ENCODE data around the gene VAV3. TPM values are rescaled to one million over a fixed set of nuclear protein-coding genes. Genes with fewer than 3 reads are reported as not detected.

The VAV3 gene
- total RNA-seq, 3 donors from 2014 or later = 5.4 to 8.8 (median 5.8) TPM

- Mint-ChIP-seq H3K9me3 (no peaks in the 10 kb centered on the region), H3K4me1 (ENCODE audit: low read depth) (peaks cover 43% of the 10 kb centered on the region), H3K36me3 (ENCODE audit: insufficient read depth) (no peaks in the 10 kb centered on the region), H3K27me3 (ENCODE audit: low read depth) (peaks cover 1% of the 10 kb centered on the region), H3K4me3 (no peak overlapping the region)
- ATAC-seq (no peak), DNase-seq (no peak)
Measured at GRCh38 chr1:107954126-107954525, 10.9 kb downstream of the VAV3 start.

- peaks cover 43% of the 10 kb centered on the region for H3K4me1 Mint-ChIP-seq (ENCODE audit: low read depth)
- ATAC-seq (no peak), DNase-seq (no peak)
- H3K27me3 Mint-ChIP-seq (ENCODE audit: low read depth) = peaks cover 1% of the 10 kb centered on the region
- no peaks in the 10 kb centered on the region for H3K9me3 Mint-ChIP-seq
- no peak overlapping the region for H3K4me3 Mint-ChIP-seq
- H3K36me3 Mint-ChIP-seq (ENCODE audit: insufficient read depth) = no peaks in the 10 kb centered on the region
Measured at GRCh38 chr1:107953556-107953955, 11.4 kb downstream of the VAV3 start.

- ATAC-seq = no peak
- H3K36me3 Mint-ChIP-seq (ENCODE audit: insufficient read depth) = no peaks in the 10 kb centered on the region
- no peaks in the 10 kb centered on the region for H3K9me3 Mint-ChIP-seq
- peaks cover 43% of the 10 kb centered on the region for H3K4me1 Mint-ChIP-seq (ENCODE audit: low read depth)
- peaks cover 1% of the 10 kb centered on the region for H3K27me3 Mint-ChIP-seq (ENCODE audit: low read depth)
- no peak for DNase-seq
- H3K4me3 Mint-ChIP-seq = no peak overlapping the region
Measured at GRCh38 chr1:107952989-107953388, 12.0 kb downstream of the VAV3 start.

- H3K27me3 Mint-ChIP-seq (ENCODE audit: low read depth) = peaks cover 1% of the 10 kb centered on the region
Measured at GRCh38 chr1:107950464-107950863, 14.5 kb downstream of the VAV3 start.

GRCh38 chr1:107949467-107950253 lies 15.3 kb downstream of the VAV3 start:
- Mint-ChIP-seq H3K27me3 (ENCODE audit: low read depth) (peaks cover 1% of the 10 kb centered on the region), H3K9me3 (no peaks in the 10 kb centered on the region), H3K36me3 (ENCODE audit: insufficient read depth) (no peaks in the 10 kb centered on the region), H3K4me3 (no peak overlapping the region), H3K4me1 (ENCODE audit: low read depth) (peaks cover 48% of the 10 kb centered on the region)
- no peak for DNase-seq
- ATAC-seq = peak; percentile 66

More at GRCh38 chr1:107950464-107950863, 14.5 kb downstream of the VAV3 start:
- no peak for ATAC-seq
- H3K36me3 Mint-ChIP-seq (ENCODE audit: insufficient read depth) = no peaks in the 10 kb centered on the region
- no peak for DNase-seq
- H3K4me1 Mint-ChIP-seq (ENCODE audit: low read depth) = peaks cover 48% of the 10 kb centered on the region
- no peak overlapping the region for H3K4me3 Mint-ChIP-seq
- no peaks in the 10 kb centered on the region for H3K9me3 Mint-ChIP-seq

- H3K36me3 Mint-ChIP-seq (ENCODE audit: insufficient read depth) = peaks cover 6% of the 10 kb centered on the region
- H3K27me3 Mint-ChIP-seq (ENCODE audit: low read depth) = peaks cover 1% of the 10 kb centered on the region
- ATAC-seq (no peak), DNase-seq (no peak)
- no peaks in the 10 kb centered on the region for H3K9me3 Mint-ChIP-seq
- peaks cover 48% of the 10 kb centered on the region for H3K4me1 Mint-ChIP-seq (ENCODE audit: low read depth)
- no peak overlapping the region for H3K4me3 Mint-ChIP-seq
Measured at GRCh38 chr1:107946794-107947193, 18.2 kb downstream of the VAV3 start.

GRCh38 chr1:107943694-107944093 lies 21.3 kb downstream of the VAV3 start:
- Mint-ChIP-seq H3K4me3 (no peak overlapping the region), H3K36me3 (ENCODE audit: insufficient read depth) (peaks cover 9% of the 10 kb centered on the region), H3K27me3 (ENCODE audit: low read depth) (no peaks in the 10 kb centered on the region), H3K9me3 (no peaks in the 10 kb centered on the region), H3K4me1 (ENCODE audit: low read depth) (peaks cover 44% of the 10 kb centered on the region)
- ATAC-seq (no peak), DNase-seq (no peak)

GRCh38 chr1:107942814-107943213 lies 22.2 kb downstream of the VAV3 start:
- Mint-ChIP-seq H3K27me3 (ENCODE audit: low read depth) (no peaks in the 10 kb centered on the region), H3K9me3 (no peaks in the 10 kb centered on the region), H3K4me1 (ENCODE audit: low read depth) (peaks cover 51% of the 10 kb centered on the region), H3K36me3 (ENCODE audit: insufficient read depth) (peaks cover 9% of the 10 kb centered on the region), H3K4me3 (no peak overlapping the region)
- no peak for ATAC-seq
- DNase-seq = no peak

- Mint-ChIP-seq H3K27me3 (ENCODE audit: low read depth) (no peaks in the 10 kb centered on the region), H3K9me3 (no peaks in the 10 kb centered on the region), H3K4me3 (no peak overlapping the region), H3K36me3 (ENCODE audit: insufficient read depth) (peaks cover 9% of the 10 kb centered on the region), H3K4me1 (ENCODE audit: low read depth) (peaks cover 57% of the 10 kb centered on the region)
- ATAC-seq = no peak
- DNase-seq = no peak
Measured at GRCh38 chr1:107941531-107941930, 23.4 kb downstream of the VAV3 start.

- H3K9me3 Mint-ChIP-seq = no peaks in the 10 kb centered on the region
- H3K4me1 Mint-ChIP-seq (ENCODE audit: low read depth) = peaks cover 59% of the 10 kb centered on the region
- ATAC-seq (no peak), DNase-seq (no peak)
- H3K27me3 Mint-ChIP-seq (ENCODE audit: low read depth) = no peaks in the 10 kb centered on the region
- no peak overlapping the region for H3K4me3 Mint-ChIP-seq
- H3K36me3 Mint-ChIP-seq (ENCODE audit: insufficient read depth) = peaks cover 9% of the 10 kb centered on the region
Measured at GRCh38 chr1:107941123-107941522, 23.9 kb downstream of the VAV3 start.

- Mint-ChIP-seq H3K4me3 (no peak overlapping the region), H3K36me3 (ENCODE audit: insufficient read depth) (peaks cover 9% of the 10 kb centered on the region), H3K4me1 (ENCODE audit: low read depth) (peaks cover 62% of the 10 kb centered on the region), H3K27me3 (ENCODE audit: low read depth) (no peaks in the 10 kb centered on the region), H3K9me3 (no peaks in the 10 kb centered on the region)
- DNase-seq (no peak), ATAC-seq (no peak)
Measured at GRCh38 chr1:107940701-107941100, 24.3 kb downstream of the VAV3 start.

- no peaks in the 10 kb centered on the region for H3K9me3 Mint-ChIP-seq
- no peak for ATAC-seq
- no peak overlapping the region for H3K4me3 Mint-ChIP-seq
- H3K36me3 Mint-ChIP-seq (ENCODE audit: insufficient read depth) = peaks cover 9% of the 10 kb centered on the region
- DNase-seq = no peak
- H3K27me3 Mint-ChIP-seq (ENCODE audit: low read depth) = no peaks in the 10 kb centered on the region
- peaks cover 68% of the 10 kb centered on the region for H3K4me1 Mint-ChIP-seq (ENCODE audit: low read depth)
Measured at GRCh38 chr1:107940017-107940577, 24.9 kb downstream of the VAV3 start.

- Mint-ChIP-seq H3K27me3 (ENCODE audit: low read depth) (no peaks in the 10 kb centered on the region), H3K4me3 (no peak overlapping the region), H3K36me3 (ENCODE audit: insufficient read depth) (peaks cover 9% of the 10 kb centered on the region), H3K4me1 (ENCODE audit: low read depth) (peaks cover 76% of the 10 kb centered on the region), H3K9me3 (no peaks in the 10 kb centered on the region)
- DNase-seq = no peak
- no peak for ATAC-seq
Measured at GRCh38 chr1:107939256-107939655, 25.7 kb downstream of the VAV3 start.

- H3K4me1 Mint-ChIP-seq (ENCODE audit: low read depth) = peaks cover 73% of the 10 kb centered on the region
- ATAC-seq (peak; percentile 66 to 67), DNase-seq (peak; percentile 10)
- peak overlapping the region; percentile 67 for H3K4me3 Mint-ChIP-seq
- no peaks in the 10 kb centered on the region for H3K27me3 Mint-ChIP-seq (ENCODE audit: low read depth)
- no peaks in the 10 kb centered on the region for H3K9me3 Mint-ChIP-seq
- peaks cover 3% of the 10 kb centered on the region for H3K36me3 Mint-ChIP-seq (ENCODE audit: insufficient read depth)
Measured at GRCh38 chr1:107936498-107937481, 28.2 kb downstream of the VAV3 start.
